ENCODE results near the gene FNTB. TPM values are rescaled to one million over a fixed set of nuclear protein-coding genes. Genes with fewer than 3 reads are reported as not detected.

FNTB gene
- total and polyA plus RNA-seq, 2 of the 8 experiments (the other 6 are each of a cell fraction or from before 2014, with no cell fraction given): 16.0 to 20.7 TPM

GRCh38 chr14:64973026-64973442 is 13.7 kb upstream of the FNTB start (continued):
- TF ChIP-seq TCF12 (IDR thresholded peaks at IDR 0.05; ENCODE audit: low read depth, low read length): no peak
